NCI-H510A treated with DMSO at 0.1 percent for 48 hours (cell line): ENCODE measurements around the gene PRM1.

Experiments
- DNase-seq: peaks from one replicate; lab custom pipeline; 2025; lab: John Stamatoyannopoulos, UW

Gene PRM1

GRCh38 chr16:11236461-11237254 lies 44.5 kb downstream of the PRM1 start:
- DNase-seq: no peak

- DNase-seq: no peak
Observed at GRCh38 chr16:11235703-11235991, 45.5 kb downstream of the PRM1 start.

DNA sequence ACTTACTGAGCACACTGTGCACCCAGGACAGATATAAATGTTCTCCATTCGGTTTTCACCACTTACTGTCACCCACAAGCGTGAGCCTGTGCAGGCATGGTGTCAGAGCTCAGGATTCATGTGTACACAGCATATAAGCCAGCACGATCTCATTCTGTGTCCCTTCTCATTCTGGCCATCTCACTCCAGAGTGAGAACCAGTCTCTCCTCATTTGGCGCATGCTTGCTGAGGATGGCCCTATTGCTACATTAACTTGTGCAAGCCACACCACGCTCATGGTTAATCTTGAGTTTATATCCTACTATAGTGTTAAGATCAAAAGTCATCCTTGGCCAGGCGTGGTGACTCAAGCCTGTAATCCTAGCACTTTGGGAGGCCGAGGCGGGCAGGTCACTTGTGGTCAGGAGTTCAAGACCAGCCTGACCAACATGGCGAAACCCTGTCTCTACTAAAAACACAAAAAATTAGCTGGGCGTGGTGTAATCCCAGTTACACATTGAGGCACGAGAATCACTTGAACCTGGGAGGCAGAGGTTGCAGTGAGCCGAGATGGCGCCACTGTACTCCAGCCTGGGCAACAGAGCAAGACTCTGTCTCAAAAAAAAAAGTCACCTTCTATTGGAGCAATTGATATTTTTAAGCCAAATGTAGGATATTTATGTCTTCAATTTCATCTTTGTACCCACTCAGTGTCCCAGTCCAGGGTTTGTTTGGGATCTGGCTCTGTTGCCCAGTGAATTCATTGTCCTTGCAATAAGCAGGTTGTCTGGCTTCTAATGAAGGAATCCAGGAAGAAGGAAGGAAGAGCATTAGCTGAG lies 46.0 kb downstream of the PRM1 start:
- DNase-seq: no peak

DNA sequence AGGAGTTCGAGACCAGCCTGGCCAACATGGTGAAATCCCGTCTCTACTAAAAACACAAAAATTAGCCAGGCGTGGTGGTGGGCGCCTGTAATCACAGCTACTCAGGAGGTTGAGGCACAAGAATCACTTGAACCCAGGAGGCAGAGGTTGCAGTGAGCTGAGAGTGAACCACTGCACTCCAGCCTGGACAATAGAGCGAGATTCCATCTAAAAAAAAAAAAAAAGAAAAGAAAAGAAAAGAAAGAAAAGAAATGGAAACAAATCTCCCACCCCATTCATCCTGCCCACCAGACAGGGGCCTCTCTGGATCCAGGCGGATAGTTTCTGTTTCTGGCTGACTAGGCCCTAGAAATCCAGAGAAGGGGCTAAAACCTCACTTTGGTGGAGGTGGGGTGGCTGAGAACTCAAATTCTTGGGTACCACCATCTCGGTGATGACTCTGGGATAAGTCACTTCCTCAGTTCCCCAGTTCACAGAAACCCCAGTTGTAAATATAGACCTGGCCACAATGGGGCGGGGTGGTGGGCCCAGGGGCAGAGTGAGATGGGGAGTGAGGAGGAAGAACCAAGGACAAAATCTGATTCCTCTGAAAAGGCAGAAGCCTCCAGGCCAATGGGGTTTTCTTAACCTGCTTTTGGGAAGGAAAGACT lies 47.3 kb downstream of the PRM1 start:
- no peak for DNase-seq

DNA sequence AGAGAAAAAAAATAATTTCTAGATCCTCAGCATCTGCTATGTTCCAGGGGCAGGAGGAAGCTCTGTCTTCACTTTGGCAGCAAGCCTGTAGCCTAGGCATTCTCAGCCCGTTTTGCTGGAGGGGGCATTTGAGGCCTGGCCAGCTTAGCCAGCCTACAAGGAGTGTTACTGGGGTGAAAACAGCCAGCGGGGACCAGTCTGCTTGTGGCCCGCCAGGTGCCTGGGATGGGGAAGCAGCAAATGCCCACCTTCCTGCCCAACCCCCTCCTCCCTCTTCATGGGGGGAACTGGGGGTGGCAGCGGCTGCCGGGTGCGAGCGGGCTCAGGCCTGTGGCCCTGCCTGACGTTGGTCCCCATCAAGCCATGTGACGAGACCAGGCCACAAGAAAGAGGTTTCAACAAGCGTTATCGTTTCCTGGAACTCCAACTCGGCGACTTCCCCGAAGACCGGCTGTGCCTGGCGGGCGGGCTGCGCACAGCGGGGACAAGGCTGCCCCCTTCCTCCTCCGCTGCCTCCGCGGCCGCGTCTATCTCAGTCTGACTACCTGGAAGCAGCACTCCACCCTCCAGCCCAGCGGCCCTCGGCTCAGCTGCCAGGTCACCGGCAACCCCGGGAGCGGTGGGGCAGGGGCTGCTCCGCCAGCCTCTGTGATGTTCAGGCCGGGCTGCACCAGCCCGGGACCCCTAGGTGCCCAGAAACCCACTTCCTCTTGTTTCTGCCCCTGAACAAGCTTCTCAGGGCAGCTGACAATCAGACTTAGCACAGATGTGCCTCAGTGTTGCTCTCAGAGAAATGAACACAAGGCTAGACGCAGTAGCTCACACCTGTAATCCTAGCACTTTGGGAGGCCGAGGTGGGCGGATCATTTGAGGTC lies 48.0 kb downstream of the PRM1 start:
- DNase-seq: no peak

GRCh38 chr16:11232302-11232851 lies 48.8 kb downstream of the PRM1 start:
- no peak for DNase-seq

- no peak for DNase-seq
Observed at GRCh38 chr16:11231367-11231970, 49.7 kb downstream of the PRM1 start.
